Neural cell (in vitro differentiated cells): ENCODE data around the gene DOCK4. TPM values are rescaled to one million over a fixed set of nuclear protein-coding genes. Genes with fewer than 3 reads are reported as not detected.

ENCODE experiments used
- H2AFZ ChIP-seq: fragments of 200-600, 300-800 bp; sonication (generic), shearing (Covaris generic); 2 replicates; pipeline ENCODE4 v1.6.0; 2014; ENCODE audit warnings: low read depth, mild to moderate bottlenecking, antibody characterized with exemption, low read length, moderate library complexity
- H3F3A ChIP-seq: fragments of 200-600 bp; shearing (Covaris generic); 2 replicates; pipeline ENCODE4 v1.6.1; 2016; ENCODE audit warnings: mild to moderate bottlenecking, moderate library complexity, mixed read lengths, antibody characterized with exemption, low read length; ENCODE audit not compliant: insufficient read depth, poor library complexity, severe bottlenecking
- H3K27ac ChIP-seq: fragments of 200-600, 300-800 bp; sonication (generic), shearing (Covaris generic); 2 replicates; pipeline ENCODE4 v1.5.1; 2014; ENCODE audit warnings: mild to moderate bottlenecking, low read length, moderate library complexity
- H3K27me3 ChIP-seq: fragments of 300-800, 200-600 bp; sonication (generic), shearing (Covaris generic); 2 replicates; pipeline ENCODE4 v1.6.0; 2014; ENCODE audit warnings: mild to moderate bottlenecking, low read depth, low read length, moderate library complexity; ENCODE audit not compliant: insufficient read depth
- H3K36me3 ChIP-seq: fragments of 300-800, 200-600 bp; sonication (generic), shearing (Covaris generic); 2 replicates; pipeline ENCODE4 v1.5.1; 2014; ENCODE audit warnings: mild to moderate bottlenecking, antibody characterized with exemption, low read length, moderate library complexity; ENCODE audit not compliant: insufficient read depth
- H3K4me2 ChIP-seq: fragments of 300-800, 200-600 bp; sonication (generic), shearing (Covaris generic); 2 replicates; pipeline ENCODE4 v1.6.0; 2014; ENCODE audit warnings: mild to moderate bottlenecking, low read length
- H3K4me3 ChIP-seq: fragments of 300-800, 200-600 bp; sonication (generic), shearing (Covaris generic); 2 replicates; pipeline ENCODE4 v1.5.1; 2014; ENCODE audit warnings: mild to moderate bottlenecking, low read length, moderate library complexity
- H3K79me2 ChIP-seq: fragments of 200-600 bp; shearing (Covaris generic); replicated peaks from 2 replicates; pipeline ENCODE4 v1.6.0; 2014; ENCODE audit warnings: mild to moderate bottlenecking, low read length, moderate library complexity; ENCODE audit not compliant: insufficient read depth
- H3K9ac ChIP-seq: fragments of 300-800, 200-600 bp; sonication (generic), shearing (Covaris generic); 2 replicates; pipeline ENCODE4 v1.6.1; 2016; ENCODE audit warnings: mild to moderate bottlenecking, low read length, mixed read lengths
- H3K9me2 ChIP-seq: fragments of 200-600 bp; shearing (Covaris generic); 2 replicates; pipeline ENCODE4 v1.6.1; 2016; ENCODE audit warnings: mild to moderate bottlenecking, low read length, mixed read lengths; ENCODE audit not compliant: insufficient read depth
- H3K9me3 ChIP-seq: fragments of 200-600, 300-800 bp; sonication (generic), shearing (Covaris generic); 2 replicates; pipeline ENCODE4 v1.6.1; 2016; ENCODE audit warnings: mild to moderate bottlenecking, mixed run types, low read length, moderate library complexity, mixed read lengths
- H4K20me1 ChIP-seq: fragments of 200-600 bp; shearing (Covaris generic); 2 replicates; pipeline ENCODE4 v1.6.1; 2016; ENCODE audit warnings: mild to moderate bottlenecking, mixed run types; ENCODE audit not compliant: insufficient read depth
- CTCF ChIP-seq: fragments of 450-650 bp; IDR thresholded peaks from 2 replicates; pipeline ENCODE4 v1.5.1; 2014; ENCODE audit warnings: antibody characterized with exemption, mild to moderate bottlenecking, moderate library complexity; ENCODE audit not compliant: poor library complexity, severe bottlenecking
- EP300 ChIP-seq: fragments of 450-650 bp; conservative IDR thresholded peaks from 2 replicates; pipeline ENCODE4 v1.6.1; 2014; ENCODE audit warnings: antibody characterized with exemption, mild to moderate bottlenecking, moderate library complexity; ENCODE audit not compliant: poor library complexity, severe bottlenecking
- EZH2 ChIP-seq: fragments of 200-600, 300-800 bp; shearing (Covaris generic), sonication (generic); IDR thresholded peaks from 2 replicates; pipeline ENCODE4 v1.6.1; 2014; ENCODE audit warnings: antibody characterized with exemption, low read length, borderline replicate concordance, mild to moderate bottlenecking; ENCODE audit not compliant: insufficient read depth, poor library complexity, severe bottlenecking
- MXI1 ChIP-seq: fragments of 450-650 bp; conservative IDR thresholded peaks from 2 replicates; pipeline ENCODE4 v1.6.1; 2014; ENCODE audit warnings: antibody characterized with exemption, mild to moderate bottlenecking; ENCODE audit not compliant: poor library complexity, severe bottlenecking
- POLR2AphosphoS5 ChIP-seq: IDR thresholded peaks from 2 replicates; pipeline ENCODE4 v1.6.1; 2012
- RAD21 ChIP-seq: fragments of 450-650 bp; conservative IDR thresholded peaks from 2 replicates; pipeline ENCODE4 v1.6.1; 2014; ENCODE audit warnings: antibody characterized with exemption, mild to moderate bottlenecking, moderate library complexity
- REST ChIP-seq: IDR thresholded peaks from 2 replicates; pipeline ENCODE4 v1.6.1; 2012; ENCODE audit warnings: borderline replicate concordance
- SMC3 ChIP-seq: fragments of 450-650 bp; conservative IDR thresholded peaks from 2 replicates; pipeline ENCODE4 v1.6.1; 2014; ENCODE audit warnings: antibody characterized with exemption, mild to moderate bottlenecking, moderate library complexity; ENCODE audit not compliant: poor library complexity
- TAF1 ChIP-seq: IDR thresholded peaks from 2 replicates; pipeline ENCODE4 v1.6.1; 2012; ENCODE audit warnings: low read depth
- polyA plus RNA-seq: library from polyadenylated mRNA; depleted of rRNA; stranded (reverse); fragments of >200 nt; gene quantifications from 2 replicates; pipeline ENCODE4 v1.2.3, GENCODE V29; 2014

The DOCK4 gene
- polyA plus RNA-seq, 1 donor from 2014 or later, result 28.1 TPM

GRCh38 chr7:111893190-111893589 lies 313.0 kb downstream of the DOCK4 start:
- no peaks in the 10 kb centered on the region for H3K79me2 ChIP-seq
- H3K4me3 ChIP-seq, result no peak overlapping the region
- H3K36me3 ChIP-seq, result no peaks in the 10 kb centered on the region
- no peaks in the 10 kb centered on the region for H3K9me3 ChIP-seq
- no peaks in the 10 kb centered on the region for H3F3A ChIP-seq
- no peaks in the 10 kb centered on the region for H3K9me2 ChIP-seq
- no peak for TF ChIP-seq TAF1
- no peak for TF ChIP-seq EZH2
- no peak for TF ChIP-seq EP300
- TF ChIP-seq POLR2AphosphoS5, result no peak
- no peak for TF ChIP-seq CTCF
- TF ChIP-seq MXI1, result no peak
- H2AFZ ChIP-seq, result no peak overlapping the region
- no peaks in the 10 kb centered on the region for H4K20me1 ChIP-seq
- H3K27me3 ChIP-seq, result no peaks in the 10 kb centered on the region
- no peak overlapping the region for H3K4me2 ChIP-seq
- no peak overlapping the region for H3K27ac ChIP-seq
- H3K9ac ChIP-seq, result no peak overlapping the region

DNA sequence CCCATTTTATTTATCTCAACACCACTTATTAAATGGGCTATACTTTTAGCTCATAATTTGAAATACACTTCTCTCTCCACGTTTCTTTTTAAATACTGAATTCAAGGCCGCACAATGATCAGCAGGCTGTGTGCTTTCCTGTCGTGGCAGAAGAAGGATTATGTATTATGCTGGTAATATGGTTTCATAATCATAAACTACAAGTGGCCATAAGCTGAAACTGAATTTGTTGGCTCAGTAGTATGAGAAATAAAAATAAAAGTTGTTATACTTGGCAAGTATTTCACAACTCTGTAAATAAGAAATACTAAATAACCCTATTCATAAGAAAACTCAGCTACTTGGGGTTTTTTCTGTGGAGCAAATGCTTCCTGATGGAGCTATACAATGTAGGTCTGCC lies 313.6 kb downstream of the DOCK4 start:
- Histone ChIP-seq H3K79me2 (no peaks in the 10 kb centered on the region), H3F3A (no peaks in the 10 kb centered on the region), H3K36me3 (no peaks in the 10 kb centered on the region), H2AFZ (no peak overlapping the region), H3K9me2 (no peaks in the 10 kb centered on the region), H3K4me3 (no peak overlapping the region), H3K9me3 (no peaks in the 10 kb centered on the region), H4K20me1 (no peaks in the 10 kb centered on the region), H3K9ac (no peak overlapping the region), H3K27me3 (no peaks in the 10 kb centered on the region), H3K27ac (no peak overlapping the region), H3K4me2 (no peak overlapping the region)
- TF ChIP-seq CTCF (no peak), TAF1 (no peak), EZH2 (no peak), MXI1 (no peak), REST (no peak), EP300 (no peak), RAD21 (no peak), SMC3 (no peak)
